GM12873 (cell line): Measurements from ENCODE around the gene CIP2A.

Experiments used
- CTCF ChIP-seq: IDR thresholded peaks from 2 replicates; pipeline ENCODE4 v1.5.1; 2012; ENCODE audit warnings: low read depth, mild to moderate bottlenecking, moderate library complexity, low read length, control low read depth; ENCODE audit not compliant: insufficient read depth; ENCODE audit errors: missing control alignments

The CIP2A gene

GRCh38 chr3:108525256-108525655, 64.0 kb downstream of the CIP2A start:
- TF ChIP-seq CTCF = no peak

GRCh38 chr3:108524537-108524936, 64.7 kb downstream of the CIP2A start:
- no peak for TF ChIP-seq CTCF

GRCh38 chr3:108518895-108519294, 70.3 kb downstream of the CIP2A start:
- no peak for TF ChIP-seq CTCF

GRCh38 chr3:108516881-108517280, 72.4 kb downstream of the CIP2A start:
- TF ChIP-seq CTCF = no peak

- TF ChIP-seq CTCF = no peak
These were observed 75.3 kb downstream of the CIP2A start for GRCh38 chr3:108513961-108514360.

- TF ChIP-seq CTCF = no peak
These were observed 76.6 kb downstream of the CIP2A start for GRCh38 chr3:108512671-108513070.

- no peak for TF ChIP-seq CTCF
These were observed 77.7 kb downstream of the CIP2A start for GRCh38 chr3:108511490-108511889.

- TF ChIP-seq CTCF = no peak
These were observed 78.2 kb downstream of the CIP2A start for GRCh38 chr3:108511055-108511454.
